Stimulated activated CD4-positive, alpha-beta T cell treated with anti-CD3 and anti-CD28 coated beads, TNF-alpha, amount 100 ng/mL, for 48 hours (primary cell): ENCODE results near the gene CXCR2.

ENCODE experiments used
- DNase-seq, 3 donors: peaks; one replicate each; pipeline ENCODE4 v3.0.0-alpha.2; 2020; ENCODE audit warnings: low read depth in 3 of 3

The CXCR2 gene

GRCh38 chr2:218186355-218186766 lies 60.5 kb downstream of the CXCR2 start:
- DNase-seq = peak; percentile 37 to 67 (median 52)
